ENCODE results near the gene CCT7.

Gene CCT7

DNA sequence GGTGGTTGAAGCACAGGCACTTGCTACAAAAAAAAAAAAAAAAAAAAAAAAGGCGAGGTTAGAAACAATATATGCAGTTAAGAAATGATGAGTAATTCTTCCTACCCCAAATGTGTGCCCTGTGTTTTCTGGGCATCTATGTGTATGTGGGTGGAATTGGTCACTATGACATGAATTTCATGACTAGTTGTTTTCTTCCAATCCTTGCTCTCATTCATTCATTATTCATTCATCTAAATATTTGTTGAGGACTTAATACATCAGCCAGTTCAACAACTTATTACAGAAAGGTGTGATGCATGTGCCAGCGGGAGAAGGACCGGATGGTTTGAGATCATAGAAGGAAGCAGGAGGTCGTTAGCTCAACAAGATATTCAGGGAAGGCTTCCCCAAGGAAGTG lies 67.5 kb downstream of the CCT7 start:
- no peaks in the 10 kb centered on the region for H3K36me3 ChIP-seq (ENCODE audit: control insufficient read depth in 2 of 2, insufficient read depth in 1 of 2, low read length in 2 of 2)
- POLR2A ChIA-PET = no interaction called here
- CTCF ChIA-PET = interaction anchor here (0.7 to 1.0 kb wide), 2 partner anchors 11 to 13 kb away, joined by 3 to 4 read pairs; no protein-coding TSS in a partner anchor
- H3K9me3 ChIP-seq (ENCODE audit: control insufficient read depth, insufficient read depth, low read depth, low read length) = no peaks in the 10 kb centered on the region
- no peak overlapping the region for H3K27ac ChIP-seq (ENCODE audit: extremely low read depth, low read depth, low read length)
- no peak overlapping the region for H3K4me3 ChIP-seq (ENCODE audit: low read depth, low read length)
- no peaks in the 10 kb centered on the region for H3K4me1 ChIP-seq (ENCODE audit: control insufficient read depth, insufficient read depth, low read length)
- TF ChIP-seq ZNF221 (tag by site-specific recombination; IDR thresholded peaks at IDR 0.05; ENCODE audit: borderline replicate concordance) = no peak
- TF ChIP-seq ZNF132 (tag by site-specific recombination; IDR thresholded peaks at IDR 0.05; ENCODE audit: borderline replicate concordance) = no peak
- TF ChIP-seq ZNF114 (tag by site-specific recombination; IDR thresholded peaks at IDR 0.05) = no peak
- TF ChIP-seq ZNF571 (tag by site-specific recombination; IDR thresholded peaks at IDR 0.05) = no peak
- TF ChIP-seq ZFP3 (tag by site-specific recombination; IDR thresholded peaks at IDR 0.05; ENCODE audit: low read depth) = no peak
- no peak for TF ChIP-seq ZNF701 (tag by site-specific recombination; IDR thresholded peaks at IDR 0.05)
- no peak for TF ChIP-seq OVOL3 (tag by site-specific recombination; IDR thresholded peaks at IDR 0.05)
- no peak for TF ChIP-seq ZNF791 (tag by site-specific recombination; IDR thresholded peaks at IDR 0.05)
- no peak for TF ChIP-seq ZNF37A (tag by site-specific recombination; IDR thresholded peaks at IDR 0.05)
- no peak for TF ChIP-seq KLF16 (tag by site-specific recombination; IDR thresholded peaks at IDR 0.05)
- TF ChIP-seq SP3 (tag by site-specific recombination; IDR thresholded peaks at IDR 0.05) = no peak
- TF ChIP-seq ZNF169 (tag by site-specific recombination; IDR thresholded peaks at IDR 0.05) = no peak
- TF ChIP-seq ZNF677 (tag by site-specific recombination; IDR thresholded peaks at IDR 0.05) = no peak

Measured in HEK293 (cell line).